Measurements from ENCODE around the gene PLXNA3. TPM values are rescaled to one million over a fixed set of nuclear protein-coding genes. Genes with fewer than 3 reads are reported as not detected.

The PLXNA3 gene
- total RNA-seq, 1 experiment from 2014 or later = 128 TPM

GRCh38 chrX:154409222-154409871, 48.7 kb upstream of the PLXNA3 start, which contains the start of gene DNASE1L1:
TSS of gene DNASE1L1 (minus strand) at chrX:154409254. CDS start at chrX:154405568, 3,686 bp downstream.
- Histone ChIP-seq H3K4me3 (ENCODE audit: low read depth in 2 of 2, low read length in 2 of 2) (peak within 1 kb of the TSS; percentile 49 to 88), H3K9me3 (ENCODE audit: control insufficient read depth, insufficient read depth, low read depth, low read length) (no peaks in the 10 kb centered on the region), H3K27me3 (ENCODE audit: control insufficient read depth, insufficient read depth, low read length) (no peaks in the 10 kb centered on the region), H3K36me3 (ENCODE audit: control insufficient read depth, insufficient read depth, low read length) (no peaks in the 10 kb centered on the region), H3K27ac (ENCODE audit: low read length) (peak within 1 kb of the TSS; percentile 93), H3K4me1 (ENCODE audit: control insufficient read depth, insufficient read depth, low read length) (peaks cover 27% of the 10 kb centered on the region)
- no TSS peak for BruUV-seq (replicated peaks)
- no peak for DNase-seq (ENCODE audit: low read depth, low spot score)
- ChIA-PET POLR2A (interaction anchor here (0.6 kb wide), 1 partner anchor 355 kb away, joined by 3 read pairs; no protein-coding TSS in a partner anchor), CTCF (interaction anchor here (0.6 kb wide), 1 partner anchor 81 kb away, joined by 3 read pairs; the partner anchor contains the start of gene SLC10A3)
- ATAC-seq = peak; percentile 92
- intact Hi-C loops (cut with micrococcal nuclease; ENCODE audit: unreplicated experiment) (no loop called here), in situ Hi-C loops (cut with HindIII; ENCODE audit: low pct_unique_long_range_greater_than_20kb, low sequenced_read_pairs) (no loop called here)
- TF ChIP-seq POLR2AphosphoS5 (IDR thresholded peaks at IDR 0.05; ENCODE audit: low read depth, low read length) (peak; percentile 33; the same call in 1 of the 2 replicates), REST (IDR thresholded peaks at IDR 0.05; ENCODE audit: insufficient read depth in 1 of 2, low read depth in 2 of 2, low read length in 1 of 2) (no peak)

- ATAC-seq (peak; percentile 72), DNase-seq (ENCODE audit: low read depth, low spot score) (no peak)
- no TSS peak for BruUV-seq (replicated peaks)
- in situ Hi-C loops (cut with HindIII; ENCODE audit: low pct_unique_long_range_greater_than_20kb, low sequenced_read_pairs) = no loop called here
- Histone ChIP-seq H3K27ac (ENCODE audit: low read length) (peak overlapping the region; percentile 95), H3K36me3 (ENCODE audit: control insufficient read depth, insufficient read depth, low read length) (no peaks in the 10 kb centered on the region), H3K9me3 (ENCODE audit: control insufficient read depth, insufficient read depth, low read depth, low read length) (no peaks in the 10 kb centered on the region), H3K4me1 (ENCODE audit: control insufficient read depth, insufficient read depth, low read length) (peaks cover 27% of the 10 kb centered on the region), H3K4me3 (ENCODE audit: low read depth in 2 of 2, low read length in 2 of 2) (peak overlapping the region; percentile 79 to 80), H3K27me3 (ENCODE audit: control insufficient read depth, insufficient read depth, low read length) (no peaks in the 10 kb centered on the region)
- peak; percentile 43; the same call in 1 of the 2 replicates for TF ChIP-seq POLR2AphosphoS5 (IDR thresholded peaks at IDR 0.05; ENCODE audit: low read depth, low read length)
- TF ChIP-seq SIN3A (IDR thresholded peaks at IDR 0.05; ENCODE audit: borderline replicate concordance, insufficient read depth, low read depth, low read length) = no peak
- TF ChIP-seq CTCF (IDR thresholded peaks at IDR 0.05) = no peak
- intact Hi-C loops (cut with micrococcal nuclease; ENCODE audit: unreplicated experiment) = no loop called here
- ChIA-PET POLR2A (no interaction called here), CTCF (interaction anchor here (1.0 kb wide), 1 partner anchor 48 kb away, joined by 4 read pairs; no protein-coding TSS in a partner anchor)
These were observed 46.1 kb upstream of the PLXNA3 start for GRCh38 chrX:154411981-154412340.

- peaks cover 27% of the 10 kb centered on the region for H3K4me1 ChIP-seq (ENCODE audit: control insufficient read depth, insufficient read depth, low read length)
- CTCF ChIA-PET = interaction anchor here (1.0 kb wide), 1 partner anchor 48 kb away, joined by 4 read pairs; no protein-coding TSS in a partner anchor
- peak overlapping the region; percentile 79 to 80 for H3K4me3 ChIP-seq (ENCODE audit: low read depth in 2 of 2, low read length in 2 of 2)
- BruUV-seq (replicated peaks) = no TSS peak
- peak overlapping the region; percentile 95 for H3K27ac ChIP-seq (ENCODE audit: low read length)
- no peaks in the 10 kb centered on the region for H3K27me3 ChIP-seq (ENCODE audit: control insufficient read depth, insufficient read depth, low read length)
- POLR2A ChIA-PET = no interaction called here
- no peak for DNase-seq (ENCODE audit: low read depth, low spot score)
- H3K9me3 ChIP-seq (ENCODE audit: control insufficient read depth, insufficient read depth, low read depth, low read length) = no peaks in the 10 kb centered on the region
- in situ Hi-C loops (cut with HindIII; ENCODE audit: low pct_unique_long_range_greater_than_20kb, low sequenced_read_pairs) (no loop called here), intact Hi-C loops (cut with micrococcal nuclease; ENCODE audit: unreplicated experiment) (no loop called here)
- H3K36me3 ChIP-seq (ENCODE audit: control insufficient read depth, insufficient read depth, low read length) = no peaks in the 10 kb centered on the region
- no peak for ATAC-seq
- TF ChIP-seq TCF7L2 (IDR thresholded peaks at IDR 0.05; ENCODE audit: low read depth, low read length) = no peak
- TF ChIP-seq POLR2AphosphoS5 (IDR thresholded peaks at IDR 0.05; ENCODE audit: low read depth, low read length) = no peak
- TF ChIP-seq SIN3A (IDR thresholded peaks at IDR 0.05; ENCODE audit: borderline replicate concordance, insufficient read depth, low read depth, low read length) = no peak
- TF ChIP-seq REST (IDR thresholded peaks at IDR 0.05; ENCODE audit: insufficient read depth in 1 of 2, low read depth in 2 of 2, low read length in 1 of 2) = no peak
- no peak for TF ChIP-seq CTCF (IDR thresholded peaks at IDR 0.05)
These were observed 45.6 kb upstream of the PLXNA3 start for GRCh38 chrX:154412468-154412867.

Data from Panc1 (cell line).